Fibroblast of skin of left quadriceps (primary cell): ENCODE results near the gene NUDT16L1.

ENCODE experiments used
- DNase-seq, 2 experiments: peaks; one replicate each; pipeline ENCODE4 v3.0.0-alpha.2; 2013; ENCODE audit warnings: low read depth in 2 of 2

NUDT16L1 gene

DNA sequence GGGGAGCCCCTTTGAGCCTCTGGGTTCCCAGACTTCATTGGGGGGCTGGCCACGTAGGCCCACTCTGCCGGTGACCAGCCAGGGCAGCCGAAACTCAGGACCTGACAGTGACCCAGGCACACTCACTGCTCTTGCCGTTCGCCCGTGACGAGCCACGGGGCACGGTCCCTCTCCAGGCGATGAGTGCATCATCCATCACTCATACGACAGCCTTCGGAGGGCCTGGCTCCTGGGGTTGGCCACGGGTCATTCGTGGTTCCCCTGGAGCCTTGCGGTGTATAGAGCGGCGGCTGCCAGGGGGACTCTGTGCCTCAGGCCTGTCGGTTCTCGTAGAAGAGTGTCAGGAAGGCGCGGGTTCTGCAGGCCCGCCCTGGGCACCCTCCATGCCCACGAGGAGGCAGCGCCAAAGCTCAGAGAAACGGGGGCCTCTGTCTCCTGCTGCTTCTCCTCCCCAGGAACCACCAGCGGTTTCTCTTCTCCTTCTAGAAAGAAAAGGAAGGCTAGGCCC lies 11.2 kb upstream of the NUDT16L1 start:
- DNase-seq, result no peak

DNA sequence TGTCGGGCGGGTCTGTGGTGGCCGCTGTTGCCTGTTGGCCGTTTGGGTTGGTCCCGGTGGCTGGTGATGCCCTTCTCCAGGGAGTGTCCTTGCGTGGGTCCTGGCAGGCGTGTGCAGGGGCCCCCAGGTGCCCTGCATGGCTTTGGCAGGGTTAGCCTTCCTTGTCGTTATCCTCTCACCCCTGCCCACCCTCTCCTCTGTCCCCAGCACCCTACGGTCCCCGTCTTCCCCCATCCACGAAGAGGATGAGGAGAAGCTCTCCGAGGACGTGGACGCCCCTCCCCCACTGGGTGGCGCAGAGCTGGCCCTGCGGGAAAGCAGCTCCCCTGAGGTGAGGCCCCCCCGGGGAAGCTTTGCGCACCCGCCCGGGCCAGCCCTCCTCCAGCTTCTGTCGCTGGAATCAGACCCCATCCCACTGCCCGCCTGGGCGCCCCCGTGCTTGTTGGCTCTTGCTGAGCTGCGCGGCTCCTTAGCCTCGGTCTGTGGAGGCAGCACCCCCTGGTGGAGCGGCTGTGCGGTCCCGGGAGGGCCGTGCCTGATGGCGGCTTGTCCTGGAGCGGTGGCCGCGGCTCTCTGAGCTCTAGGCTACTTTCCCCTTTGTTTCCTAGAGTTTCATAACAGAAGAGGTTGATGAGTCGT lies 10.6 kb upstream of the NUDT16L1 start:
- no peak for DNase-seq

DNA sequence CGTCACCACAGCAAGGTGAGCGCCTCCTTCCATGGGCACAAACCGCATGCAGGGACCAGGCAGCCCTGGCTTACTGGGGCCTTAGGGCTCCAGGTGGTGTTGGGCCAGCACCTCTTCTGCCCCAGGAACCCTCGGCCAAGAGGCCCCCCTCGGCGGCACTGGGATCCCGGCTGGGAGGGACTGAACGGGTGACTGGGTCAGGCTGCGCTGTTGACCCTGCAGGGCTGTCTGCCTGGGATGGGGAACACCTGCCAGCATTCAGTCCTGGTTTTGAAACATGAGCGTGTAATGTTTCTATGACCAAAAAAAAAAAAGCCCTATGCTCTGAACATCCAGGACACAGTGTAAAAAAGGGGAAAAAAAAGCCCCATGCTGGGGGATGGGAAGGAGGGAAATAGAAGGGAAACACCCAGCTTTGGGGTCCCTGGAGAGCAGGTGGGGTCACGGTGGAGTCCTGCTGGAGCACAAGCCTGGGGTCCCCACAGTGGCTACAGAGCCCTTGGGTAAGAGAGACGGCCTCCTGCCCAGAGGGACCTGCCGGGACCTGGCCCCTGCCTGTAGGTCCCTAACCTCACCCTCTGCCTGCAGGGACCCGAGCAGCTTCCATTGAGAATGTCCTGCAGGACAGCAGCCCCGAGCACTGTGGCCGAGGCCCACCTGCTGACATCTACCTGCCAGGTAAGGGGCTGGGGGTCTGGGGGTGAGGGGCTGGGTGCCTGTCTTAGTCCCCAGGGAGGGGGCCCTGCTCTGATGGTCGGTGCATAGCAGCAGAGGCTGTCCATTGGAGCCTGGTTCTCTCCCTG lies 9.9 kb upstream of the NUDT16L1 start:
- DNase-seq, result no peak

DNA sequence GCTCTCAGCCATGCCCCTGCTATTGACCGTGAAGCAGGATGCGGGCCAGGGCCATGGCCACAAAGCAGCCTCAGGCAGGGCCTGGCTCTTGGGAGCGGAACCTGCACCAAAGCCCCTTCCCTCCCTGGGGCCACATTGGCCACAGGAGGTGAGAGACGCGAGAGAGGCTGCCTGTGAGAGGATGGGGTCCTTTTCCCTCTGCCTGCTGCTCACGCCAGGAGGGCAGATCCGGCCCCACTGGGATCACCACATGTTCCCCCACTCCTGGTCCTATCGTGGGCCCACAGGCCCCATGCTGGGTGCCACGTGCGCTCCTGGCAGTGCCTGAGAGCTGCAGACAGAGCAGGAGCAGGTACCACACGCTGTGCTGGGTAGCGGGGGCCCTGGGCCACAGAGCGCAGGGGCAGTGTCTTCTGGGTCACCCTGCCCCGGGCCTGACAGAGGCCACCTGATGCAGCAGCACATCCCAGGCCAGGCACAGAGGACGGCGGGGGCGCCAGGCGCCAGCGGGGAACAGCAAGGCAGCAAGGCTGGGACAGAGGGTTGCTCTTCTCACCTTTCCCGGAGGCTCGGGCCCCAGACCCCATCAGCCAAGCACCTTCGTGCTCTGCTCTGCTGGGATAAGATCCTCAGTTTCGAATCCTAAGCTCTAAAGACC lies 9.2 kb upstream of the NUDT16L1 start:
- no peak for DNase-seq

DNA sequence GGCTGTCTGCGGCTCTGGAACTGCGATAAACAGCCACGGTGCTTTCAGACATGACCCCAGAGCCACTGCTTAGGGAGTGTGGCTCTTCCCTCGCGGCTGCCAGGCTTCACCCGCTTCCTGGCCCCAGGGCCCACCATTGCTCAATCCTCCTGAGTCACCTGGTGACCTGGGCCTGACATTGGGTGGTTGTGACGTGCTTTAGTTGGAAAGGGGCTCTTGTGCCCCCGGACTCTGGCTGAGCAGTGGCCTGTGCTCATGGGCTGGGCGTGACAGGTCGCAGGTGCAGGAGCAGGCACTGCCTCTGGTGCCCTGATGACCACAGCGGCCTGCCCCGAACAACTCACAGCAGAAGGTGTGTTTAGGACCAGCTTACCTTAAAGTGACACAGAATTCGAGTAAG lies 8.6 kb upstream of the NUDT16L1 start:
- no peak for DNase-seq

DNA sequence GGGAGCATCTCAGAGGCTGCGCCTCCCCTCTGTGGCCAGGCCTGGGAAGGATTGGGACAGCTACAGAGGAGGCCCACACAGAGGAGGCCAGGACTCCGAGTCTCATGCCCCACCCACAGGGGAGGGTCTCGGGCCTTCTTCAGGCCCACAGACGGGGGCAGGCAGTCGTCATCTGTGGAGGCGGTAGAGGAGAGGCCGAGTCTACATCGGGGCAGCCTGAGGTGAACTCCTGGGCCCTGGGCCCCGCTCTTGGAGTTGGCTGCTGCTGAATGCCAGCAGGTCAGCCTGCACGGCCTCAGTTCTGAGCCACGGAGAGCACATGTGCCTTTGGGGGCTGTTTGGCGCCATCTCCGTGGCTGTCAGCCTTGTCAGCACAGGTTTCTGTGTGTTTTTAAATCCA lies 8.1 kb upstream of the NUDT16L1 start:
- no peak for DNase-seq

DNA sequence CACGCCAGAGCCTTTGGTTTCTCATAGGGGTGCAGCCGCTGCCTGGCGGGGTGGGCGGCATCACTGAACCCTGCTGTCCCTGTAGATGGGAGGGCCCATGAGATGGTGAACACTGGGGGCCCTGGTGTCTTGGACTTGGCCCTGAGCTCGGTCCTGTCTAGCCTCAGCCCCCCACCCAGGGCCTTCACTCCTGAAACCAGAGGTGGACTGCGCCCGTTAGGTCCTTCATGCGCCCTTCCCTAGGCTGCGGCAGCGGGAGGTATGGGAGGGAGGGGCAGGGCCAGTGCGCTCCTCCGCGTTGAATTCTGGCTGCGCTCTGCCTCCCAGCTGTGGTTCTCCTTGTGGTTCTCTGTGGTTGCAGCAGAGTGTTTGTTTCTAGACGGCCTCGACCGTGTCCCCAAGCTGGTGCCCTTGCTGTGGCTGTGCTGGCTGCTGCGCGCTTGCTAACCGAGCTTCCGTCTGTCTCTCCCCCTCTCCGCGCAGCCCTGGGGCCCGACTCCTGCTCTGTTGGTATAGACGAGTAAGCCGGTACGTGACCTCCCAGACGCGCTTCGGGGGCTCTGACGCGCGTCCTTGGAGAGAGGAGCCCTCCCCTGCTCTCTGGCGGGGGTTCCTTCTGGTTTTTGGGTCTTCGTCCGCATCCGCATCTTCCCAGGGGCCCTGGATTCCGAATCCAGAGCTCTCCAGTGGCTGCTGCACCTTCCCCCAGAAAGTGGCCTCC lies 7.4 kb upstream of the NUDT16L1 start:
- DNase-seq, result no peak

DNA sequence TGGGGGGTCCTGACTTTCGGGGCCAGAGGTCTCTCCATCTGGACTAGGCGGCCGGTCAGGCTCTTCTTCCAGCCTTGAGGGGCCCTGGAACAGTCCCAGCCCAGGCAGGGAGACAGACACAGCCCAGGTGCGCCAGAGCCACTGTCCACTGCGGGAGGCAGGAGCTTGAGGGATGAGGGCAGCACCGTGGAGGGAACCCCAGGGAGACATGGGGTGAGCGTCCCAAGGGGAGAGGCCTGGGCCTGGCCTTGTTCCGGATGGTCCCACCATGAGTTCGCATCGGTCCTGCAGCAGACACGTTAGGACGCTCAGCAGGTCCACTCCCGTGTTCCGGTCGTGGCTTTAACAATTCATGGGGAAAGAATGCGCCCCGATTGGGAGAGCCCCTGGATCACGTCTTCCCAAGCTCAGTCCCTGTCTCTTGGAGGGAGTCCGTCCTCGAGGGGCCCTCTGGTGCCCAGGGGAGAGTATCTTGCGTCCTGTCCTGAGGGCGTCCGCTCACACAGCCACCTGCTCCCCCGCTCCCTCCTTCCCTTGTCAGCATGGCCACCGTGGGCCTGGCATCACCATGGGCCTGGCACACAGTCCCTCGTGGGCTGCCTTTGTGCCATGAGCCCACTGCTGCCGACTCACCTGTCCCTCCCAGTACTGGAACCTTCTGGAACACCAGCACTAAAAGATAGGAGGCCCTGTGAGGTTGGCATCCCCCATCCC lies 6.7 kb upstream of the NUDT16L1 start:
- no peak for DNase-seq

DNA sequence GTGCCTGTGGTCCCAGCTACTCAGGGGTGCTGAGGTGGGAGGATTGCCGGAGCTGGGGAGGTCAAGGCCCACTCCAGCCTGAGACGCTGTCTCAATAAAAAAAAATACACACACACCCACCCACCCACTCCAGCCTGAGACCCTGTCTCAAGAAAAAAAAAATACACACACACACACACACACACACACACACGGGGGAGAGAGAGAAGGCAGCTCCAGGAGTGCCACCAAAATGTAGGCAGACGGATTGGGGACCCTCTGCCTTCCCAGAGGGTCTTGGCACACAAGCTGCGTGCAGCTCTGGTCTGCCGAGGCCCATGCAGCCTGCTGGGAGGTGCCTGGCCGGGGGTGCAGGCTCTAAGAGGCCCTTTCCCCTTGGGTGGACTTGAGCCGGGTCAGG lies 5.9 kb upstream of the NUDT16L1 start:
- DNase-seq, result no peak

DNA sequence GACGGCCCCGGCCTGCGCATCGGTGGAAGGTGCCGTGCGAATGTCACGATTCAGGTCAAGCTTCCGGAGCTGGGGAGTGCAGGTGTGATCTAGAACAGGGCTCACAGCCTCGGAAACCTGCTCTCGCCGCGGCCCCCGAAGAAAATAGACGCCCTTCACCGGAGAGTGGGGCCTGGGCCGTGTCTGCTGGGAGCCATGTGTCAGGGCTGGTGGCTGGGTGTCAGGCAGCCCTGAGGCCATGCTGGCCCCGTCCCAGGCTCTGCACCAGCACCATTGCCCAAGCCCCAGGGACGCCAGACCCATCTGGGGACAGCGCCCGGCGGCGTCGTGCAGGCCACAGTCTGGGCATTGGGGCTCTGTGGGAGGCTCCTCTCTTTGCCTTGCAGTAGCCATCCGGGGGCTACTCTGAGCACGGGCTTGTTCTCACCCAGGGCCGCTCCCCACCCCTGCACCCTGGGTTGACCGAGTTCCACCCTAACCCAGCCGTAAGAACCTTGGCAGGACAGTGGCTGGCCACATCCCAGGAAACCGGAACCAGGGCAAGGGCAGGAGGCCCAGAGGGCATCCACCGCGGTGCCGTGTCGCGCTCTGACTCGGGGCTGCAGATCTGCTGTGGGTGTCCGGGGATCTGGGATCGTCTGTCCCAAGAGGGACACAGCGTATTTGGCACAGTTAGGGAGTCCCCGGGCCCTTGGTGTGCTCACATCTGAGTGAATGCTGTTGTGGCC lies 5.3 kb upstream of the NUDT16L1 start:
- DNase-seq, result no peak

DNA sequence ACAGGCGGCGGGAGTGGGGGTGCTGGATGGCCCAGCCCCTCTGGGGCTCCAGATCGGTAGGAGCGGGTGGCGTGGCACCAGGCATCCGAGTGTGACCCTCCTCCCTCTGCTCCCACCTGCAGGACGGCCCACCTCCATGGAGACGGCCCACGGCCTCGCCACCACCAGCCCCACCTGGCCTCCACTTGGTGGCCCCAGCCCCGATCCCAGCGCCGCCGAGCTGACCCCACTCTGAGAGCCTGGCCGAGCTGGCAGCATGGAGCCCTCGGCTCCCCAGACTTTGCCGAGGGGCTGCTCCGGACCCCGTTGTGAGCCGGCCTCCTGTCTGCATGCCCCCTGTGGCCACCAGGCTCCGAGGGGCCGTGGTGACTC lies 4.7 kb upstream of the NUDT16L1 start:
- no peak for DNase-seq

DNA sequence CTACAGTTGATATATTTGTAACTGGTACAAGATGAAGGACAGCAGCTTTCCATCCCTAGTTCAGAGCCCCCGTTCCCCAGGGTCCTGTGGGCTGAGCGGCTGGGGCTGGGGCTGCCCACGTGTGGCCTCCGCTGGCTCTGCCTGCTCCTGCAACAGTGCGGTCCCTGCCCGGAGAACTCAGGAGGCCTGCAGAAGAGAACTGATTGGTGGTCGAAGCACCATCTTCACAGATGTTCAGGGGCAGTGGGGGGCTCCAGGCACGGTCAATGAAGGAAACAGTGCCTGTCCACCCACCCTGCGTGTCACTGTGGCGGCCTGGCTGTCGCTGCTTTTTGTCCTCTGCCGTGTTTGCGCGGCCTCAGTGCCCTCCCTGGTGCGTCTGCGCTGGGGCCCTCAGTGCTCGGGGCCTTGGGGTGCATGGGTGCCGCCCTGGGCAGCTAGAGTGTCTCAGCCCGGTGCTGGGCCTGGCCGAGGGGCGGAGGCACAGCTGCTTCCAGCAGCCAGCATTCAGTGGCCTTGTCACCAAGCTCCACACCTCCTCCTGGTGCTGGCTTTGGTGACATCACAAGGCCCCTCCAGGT lies 4.2 kb upstream of the NUDT16L1 start:
- no peak for DNase-seq

DNA sequence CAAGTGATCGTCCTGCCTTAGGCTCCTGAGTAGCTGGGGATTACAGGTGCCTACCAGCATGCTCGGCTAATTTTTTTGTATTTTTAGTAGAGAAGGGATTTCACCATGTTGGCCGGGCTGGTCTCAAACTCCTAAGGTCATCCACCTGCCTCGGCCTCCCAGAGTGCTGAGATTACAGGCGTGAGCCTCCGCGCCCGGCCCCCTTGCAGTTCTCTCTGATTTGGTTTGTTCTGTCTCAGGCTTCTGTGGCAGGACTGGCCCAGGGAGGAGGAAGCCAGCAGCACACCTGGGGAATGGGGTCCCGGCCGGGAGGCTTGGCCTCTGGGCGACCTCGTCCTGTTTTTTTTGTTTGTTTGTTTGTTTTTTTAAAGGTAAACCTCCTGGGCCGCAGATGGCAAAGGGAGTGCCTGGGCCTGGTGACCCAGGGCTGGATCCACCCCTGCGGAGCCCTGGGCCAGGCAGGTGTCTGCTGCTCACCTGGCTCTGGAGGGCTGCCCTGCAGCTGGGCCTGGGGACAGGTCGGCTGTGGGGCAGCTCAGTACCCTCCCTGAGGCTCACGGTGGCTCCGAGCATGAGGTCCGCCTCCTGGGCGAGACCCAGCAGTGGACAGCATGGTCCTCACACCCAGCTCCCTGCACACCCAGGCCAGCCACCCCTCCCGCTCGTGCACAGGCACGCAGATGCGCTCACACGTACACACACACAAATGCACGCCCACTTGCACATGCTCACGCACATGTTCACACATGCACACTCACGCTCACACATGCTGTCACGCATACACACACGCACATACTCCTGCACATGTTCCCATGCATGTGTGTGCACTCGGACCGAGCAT lies 3.3 kb upstream of the NUDT16L1 start:
- no peak for DNase-seq

DNA sequence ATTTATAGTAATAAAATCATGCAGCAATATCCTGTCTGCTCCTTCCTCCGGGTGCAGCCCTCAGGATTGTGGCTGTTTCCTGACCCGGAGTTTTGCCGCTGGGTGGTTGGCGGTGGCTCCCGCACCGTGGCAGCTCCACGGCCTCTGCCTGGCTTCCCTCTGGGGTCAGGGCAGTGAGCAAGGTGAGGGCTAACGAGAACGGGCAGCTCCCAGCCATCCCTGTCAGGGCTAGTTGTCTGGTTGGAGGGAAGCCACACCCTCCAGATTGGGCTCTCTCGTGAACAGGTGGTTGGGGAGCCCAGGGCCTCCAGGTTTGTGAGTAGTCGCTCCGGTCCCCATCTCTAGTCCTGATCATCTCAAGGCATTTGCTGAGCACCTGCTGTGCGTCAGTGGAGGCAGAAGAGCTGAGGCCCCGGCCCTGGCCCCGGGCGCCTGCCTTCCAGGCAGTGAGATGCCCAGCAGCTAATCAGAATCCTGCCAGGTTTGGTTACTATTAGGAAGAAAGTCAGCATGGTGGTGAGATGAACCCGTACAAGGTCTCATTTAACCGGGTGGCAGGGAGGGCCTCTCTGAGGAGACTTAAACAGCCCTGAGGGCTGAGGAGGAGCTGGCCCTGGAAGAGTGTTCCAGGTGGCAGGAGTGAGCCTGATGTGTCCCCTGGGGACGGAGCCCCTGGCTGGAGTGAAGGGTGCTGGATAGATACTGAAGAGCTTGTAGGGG lies 2.3 kb upstream of the NUDT16L1 start:
- DNase-seq, result no peak

DNA sequence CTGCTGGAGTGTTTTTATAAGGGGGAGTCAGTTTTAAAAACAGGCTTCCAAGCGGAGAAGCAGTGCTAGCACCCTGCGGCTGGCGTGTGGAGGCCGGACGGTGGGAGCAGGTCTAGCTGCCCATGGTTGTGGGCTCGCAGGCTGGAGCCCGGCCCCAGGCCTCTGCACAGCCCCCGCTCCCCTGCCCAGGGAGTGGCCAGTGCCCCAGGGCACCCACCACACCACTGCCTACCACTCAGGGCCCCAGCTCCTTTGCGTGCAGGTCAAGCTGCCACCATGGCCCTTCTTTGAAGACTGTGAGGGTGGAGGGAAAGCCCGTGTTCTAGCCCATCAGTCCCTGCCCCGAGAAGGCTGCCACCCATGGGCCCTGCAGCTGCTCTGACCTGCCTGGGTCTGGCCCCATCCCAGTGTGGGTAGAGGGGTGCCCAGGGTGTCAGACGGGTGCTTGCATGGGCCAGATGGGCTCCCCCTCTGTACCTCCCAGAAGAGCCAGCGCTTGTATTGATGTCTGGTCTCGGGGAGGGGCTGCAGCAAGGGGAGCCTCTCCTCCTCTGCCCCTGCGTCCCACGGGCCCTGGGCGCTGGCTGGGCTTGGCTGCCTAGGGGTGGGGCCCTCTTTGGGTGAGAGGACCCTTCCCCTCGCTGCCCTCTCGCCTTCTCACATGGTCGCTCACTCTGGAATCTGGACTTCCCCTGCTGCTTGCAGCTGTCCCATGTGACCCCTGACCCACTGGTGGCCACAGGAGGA lies 1.5 kb upstream of the NUDT16L1 start:
- DNase-seq, result no peak

DNA sequence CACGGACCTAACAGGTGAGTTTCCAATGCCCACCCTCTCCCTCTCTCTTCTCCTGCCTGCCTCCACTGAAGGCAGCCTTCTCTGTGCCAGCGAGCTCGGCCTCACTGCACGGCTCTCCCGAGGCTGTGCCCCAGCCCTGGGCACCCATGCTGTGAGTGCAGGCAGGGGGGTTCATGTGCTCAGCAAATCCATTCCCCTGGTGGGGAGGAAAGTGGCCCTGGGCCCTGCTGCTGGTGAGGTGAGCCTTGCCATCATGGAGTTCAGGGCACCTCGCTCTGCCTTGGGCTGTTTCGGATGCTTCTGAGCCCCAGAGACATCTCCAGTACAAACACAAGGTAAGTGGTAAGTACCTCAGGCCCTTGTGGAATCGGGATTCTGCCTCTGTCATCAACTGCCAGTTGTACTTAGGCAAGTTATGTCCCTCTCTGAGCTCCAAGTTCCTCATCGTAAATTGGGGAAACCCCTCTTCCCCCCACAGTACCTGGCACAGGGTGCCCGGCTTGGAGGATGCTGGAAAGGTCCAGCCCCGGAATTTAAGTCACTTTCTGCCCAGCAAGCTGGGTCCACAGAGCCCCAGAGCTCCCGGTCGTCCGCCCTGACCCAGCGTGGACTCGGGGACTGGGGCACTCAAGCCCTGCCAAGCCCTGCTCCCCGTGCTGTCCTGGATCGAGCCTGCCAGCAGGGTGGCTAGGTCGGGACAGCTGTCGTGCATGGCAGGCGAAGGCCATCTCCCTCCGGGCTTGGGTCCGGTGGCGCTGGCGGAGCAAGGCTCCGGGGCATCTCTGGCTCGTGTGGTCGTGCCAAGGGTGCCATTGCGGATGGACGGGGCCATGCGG lies 684 bp upstream of the NUDT16L1 start:
- DNase-seq, result no peak

DNA sequence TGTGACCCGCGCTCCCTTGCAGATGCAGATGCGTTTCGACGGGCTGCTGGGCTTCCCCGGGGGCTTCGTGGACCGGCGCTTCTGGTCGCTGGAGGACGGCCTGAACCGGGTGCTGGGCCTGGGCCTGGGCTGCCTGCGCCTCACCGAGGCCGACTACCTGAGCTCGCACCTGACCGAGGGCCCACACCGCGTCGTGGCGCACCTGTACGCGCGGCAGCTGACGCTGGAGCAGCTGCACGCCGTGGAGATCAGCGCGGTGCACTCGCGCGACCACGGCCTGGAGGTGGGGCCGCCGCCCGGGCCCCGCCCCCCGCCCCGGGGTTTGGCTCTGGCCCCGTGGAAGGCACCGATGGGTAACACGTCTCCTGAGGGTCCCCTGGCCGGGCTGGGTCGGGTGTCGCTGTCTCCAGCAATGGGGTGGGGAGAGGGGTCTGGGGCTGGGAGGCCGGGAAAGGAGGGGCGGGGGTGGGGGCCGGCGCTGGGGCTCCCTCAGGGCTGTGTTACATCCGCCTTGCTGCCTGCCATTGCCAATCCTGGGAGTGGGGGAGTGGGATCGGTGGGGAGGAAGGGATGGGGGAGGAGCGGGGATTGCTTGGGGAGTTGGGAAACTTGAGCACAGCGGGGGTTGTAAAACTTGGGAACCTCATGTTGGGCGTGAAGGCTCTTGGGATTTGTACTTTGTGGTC lies 737 bp downstream of the NUDT16L1 start:
- peak; percentile 25 to 26 for DNase-seq
